ENCODE data around the gene ITGB7.

ITGB7 gene

GRCh38 chr12:53152390-53152789, 54.7 kb downstream of the ITGB7 start:
- Mint-ChIP-seq H3K27ac (ENCODE audit: low read depth) (no peak overlapping the region), H3K9me3 (no peaks in the 10 kb centered on the region), H3K36me3 (ENCODE audit: insufficient read depth) (peaks cover 2% of the 10 kb centered on the region), H3K4me3 (no peak overlapping the region), H3K4me1 (no peaks in the 10 kb centered on the region), H3K27me3 (no peaks in the 10 kb centered on the region)
- DNase-seq (ENCODE audit: low spot score in 2 of 2) (no peak), ATAC-seq (replicated peaks; ENCODE audit: extremely low read depth, poor library complexity, severe bottlenecking) (no peak)

DNA sequence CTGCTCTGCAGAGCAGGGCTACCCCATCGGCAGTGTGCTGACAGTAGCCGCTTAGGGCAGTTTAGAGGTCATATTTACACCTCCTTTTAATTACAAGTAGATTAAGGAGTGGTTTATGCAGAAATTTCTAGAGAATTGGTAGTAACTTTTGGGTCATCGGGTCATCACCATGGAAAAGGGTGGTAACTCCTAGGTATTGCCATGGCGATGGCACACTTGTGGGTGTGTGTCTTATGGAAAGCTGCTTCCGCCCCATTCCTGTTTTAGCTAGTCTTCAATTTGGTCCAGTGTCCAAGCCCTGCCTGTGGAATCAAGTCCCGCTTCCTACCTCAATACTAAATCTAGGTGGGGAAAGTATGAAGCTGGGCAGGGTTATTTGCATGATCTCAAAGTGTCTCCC, 56.0 kb downstream of the ITGB7 start:
- DNase-seq (ENCODE audit: low spot score in 2 of 2), result no peak

GRCh38 chr12:53147653-53148052, 59.4 kb downstream of the ITGB7 start:
- H3K27me3 Mint-ChIP-seq, result no peaks in the 10 kb centered on the region
- no peaks in the 10 kb centered on the region for H3K4me1 Mint-ChIP-seq
- no peaks in the 10 kb centered on the region for H3K9me3 Mint-ChIP-seq
- ATAC-seq (replicated peaks; ENCODE audit: extremely low read depth, poor library complexity, severe bottlenecking) (no peak), DNase-seq (ENCODE audit: low spot score in 2 of 2) (no peak)
- H3K4me3 Mint-ChIP-seq, result no peak overlapping the region
- H3K36me3 Mint-ChIP-seq (ENCODE audit: insufficient read depth), result peaks cover 2% of the 10 kb centered on the region
- no peak overlapping the region for H3K27ac Mint-ChIP-seq (ENCODE audit: low read depth)

More for the DNA sequence above, 56.0 kb downstream of the ITGB7 start:
- H3K4me1 Mint-ChIP-seq, result no peaks in the 10 kb centered on the region
- no peaks in the 10 kb centered on the region for H3K9me3 Mint-ChIP-seq
- ATAC-seq (replicated peaks; ENCODE audit: extremely low read depth, poor library complexity, severe bottlenecking), result no peak
- no peak overlapping the region for H3K4me3 Mint-ChIP-seq
- H3K36me3 Mint-ChIP-seq (ENCODE audit: insufficient read depth), result peaks cover 2% of the 10 kb centered on the region
- no peak overlapping the region for H3K27ac Mint-ChIP-seq (ENCODE audit: low read depth)
- H3K27me3 Mint-ChIP-seq, result no peaks in the 10 kb centered on the region

DNA sequence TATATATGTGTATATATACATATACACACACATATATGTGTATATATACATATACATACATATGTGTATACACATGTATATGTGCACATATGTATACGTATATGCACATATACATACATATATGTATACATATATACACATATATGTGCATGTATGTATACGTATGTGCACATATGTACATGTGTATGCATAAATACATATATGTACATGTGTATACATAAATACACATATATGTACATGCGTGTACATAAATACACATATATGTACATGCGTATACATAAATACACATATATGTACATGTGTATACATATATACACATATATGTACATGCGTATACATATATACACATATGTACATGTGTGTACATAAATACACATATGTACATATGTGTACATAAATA, 59.9 kb downstream of the ITGB7 start:
- H3K4me1 Mint-ChIP-seq, result no peaks in the 10 kb centered on the region
- no peak overlapping the region for H3K4me3 Mint-ChIP-seq
- no peaks in the 10 kb centered on the region for H3K9me3 Mint-ChIP-seq
- no peak for DNase-seq (ENCODE audit: low spot score in 2 of 2)
- H3K27ac Mint-ChIP-seq (ENCODE audit: low read depth), result no peak overlapping the region
- no peaks in the 10 kb centered on the region for H3K27me3 Mint-ChIP-seq
- peaks cover 2% of the 10 kb centered on the region for H3K36me3 Mint-ChIP-seq (ENCODE audit: insufficient read depth)
- no peak for ATAC-seq (replicated peaks; ENCODE audit: extremely low read depth, poor library complexity, severe bottlenecking)

DNA sequence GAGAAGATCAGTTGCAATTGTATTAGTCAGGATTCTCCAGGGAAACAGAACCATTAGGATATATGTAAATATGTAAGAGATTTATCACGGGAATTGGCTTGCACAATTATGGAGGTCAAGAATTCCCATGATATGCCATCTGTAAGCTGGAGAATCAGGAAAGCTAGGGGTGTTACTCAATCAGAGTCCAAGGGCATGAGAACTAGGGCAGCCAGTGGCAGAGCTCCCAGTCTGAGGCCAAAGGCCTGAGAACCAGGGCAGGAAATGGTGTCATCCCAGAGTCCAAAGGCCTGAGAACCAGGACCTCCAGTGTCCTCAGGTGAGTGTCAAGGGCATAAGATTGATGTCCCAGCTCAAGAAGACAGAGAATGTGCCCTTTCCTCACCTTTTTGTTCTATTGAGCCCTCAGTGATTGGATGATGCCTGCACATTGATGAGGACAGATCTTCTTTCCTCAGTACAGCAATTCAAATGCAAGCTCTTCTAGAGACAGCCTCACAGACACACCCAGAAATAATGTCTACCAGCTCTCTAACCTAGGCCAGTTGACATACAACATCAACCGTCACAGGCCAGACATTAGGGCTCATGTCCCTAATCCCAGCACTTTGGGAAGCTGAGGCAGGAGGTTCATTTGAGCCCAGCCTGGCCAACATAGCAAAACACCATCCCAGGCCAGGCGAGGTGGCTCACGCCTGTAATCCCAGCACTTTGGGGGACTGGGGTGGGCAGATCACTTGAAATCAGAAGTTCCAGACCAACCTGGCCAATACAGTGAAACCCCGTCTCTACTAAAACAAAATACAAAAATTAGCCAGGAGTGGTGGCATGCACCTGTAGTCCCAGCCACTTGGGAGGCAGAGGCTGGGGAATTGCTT, 61.4 kb downstream of the ITGB7 start:
- Mint-ChIP-seq H3K27me3 (no peaks in the 10 kb centered on the region), H3K36me3 (ENCODE audit: insufficient read depth) (no peaks in the 10 kb centered on the region), H3K27ac (ENCODE audit: low read depth) (no peak overlapping the region), H3K4me3 (no peak overlapping the region), H3K9me3 (no peaks in the 10 kb centered on the region), H3K4me1 (no peaks in the 10 kb centered on the region)
- ATAC-seq (replicated peaks; ENCODE audit: extremely low read depth, poor library complexity, severe bottlenecking) (no peak), DNase-seq (ENCODE audit: low spot score in 2 of 2) (no peak)

DNA sequence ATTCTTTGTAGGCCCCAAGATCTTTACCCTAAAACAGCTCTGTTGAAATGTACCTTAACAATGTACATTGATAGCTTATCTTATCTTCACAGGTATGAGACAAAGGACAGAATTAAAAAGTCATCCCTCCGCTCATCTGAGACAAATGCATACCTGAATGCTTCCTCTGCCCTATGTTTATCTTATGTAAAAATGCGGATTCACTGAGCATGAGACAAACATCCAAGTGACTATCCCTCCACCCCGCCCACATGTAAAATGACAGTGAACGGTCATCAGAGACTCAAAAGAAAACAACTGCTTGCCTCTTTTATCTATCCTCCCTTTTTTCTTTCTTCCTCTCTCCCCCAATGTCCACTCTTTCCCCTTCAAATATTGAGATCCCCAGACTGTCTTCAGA, 63.7 kb downstream of the ITGB7 start:
- Mint-ChIP-seq H3K27me3 (peaks cover 9% of the 10 kb centered on the region), H3K27ac (ENCODE audit: low read depth) (no peak overlapping the region), H3K36me3 (ENCODE audit: insufficient read depth) (no peaks in the 10 kb centered on the region), H3K4me1 (no peaks in the 10 kb centered on the region), H3K4me3 (no peak overlapping the region), H3K9me3 (no peaks in the 10 kb centered on the region)
- ATAC-seq (replicated peaks; ENCODE audit: extremely low read depth, poor library complexity, severe bottlenecking) (no peak), DNase-seq (ENCODE audit: low spot score in 2 of 2) (no peak)
